ENCODE measurements around the gene DROSHA.

The DROSHA gene

GRCh38 chr5:31511305-31511704, 20.6 kb downstream of the DROSHA start:
- no peak for DNase-seq

- no peak for DNase-seq
Measured at GRCh38 chr5:31504529-31504928, 27.4 kb downstream of the DROSHA start.

GRCh38 chr5:31502506-31502905, 29.4 kb downstream of the DROSHA start:
- no peak for DNase-seq

GRCh38 chr5:31500256-31500655, 31.6 kb downstream of the DROSHA start:
- DNase-seq: no peak

GRCh38 chr5:31496891-31497290, 35.0 kb downstream of the DROSHA start:
- no peak for DNase-seq

DNA sequence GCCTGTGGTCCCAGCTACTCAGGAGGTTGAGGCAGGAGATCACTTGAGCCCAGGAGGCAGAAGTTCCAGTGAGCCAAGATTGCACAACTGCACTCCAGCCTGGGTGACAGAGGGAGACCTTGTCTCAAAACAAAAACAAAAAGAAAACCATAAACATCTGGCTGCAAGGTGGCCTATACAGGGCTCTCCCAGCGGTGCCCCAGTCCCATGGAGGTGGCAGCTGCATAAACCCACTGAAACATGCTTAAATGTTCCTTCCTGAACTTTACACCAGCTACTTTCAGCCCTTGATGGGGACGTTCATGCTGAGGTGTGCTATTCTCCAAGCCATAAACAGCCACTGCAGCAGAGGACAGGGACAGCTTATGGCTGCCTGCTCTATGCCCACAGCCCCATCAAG, 35.6 kb downstream of the DROSHA start:
- DNase-seq: no peak

- DNase-seq: no peak
Measured at GRCh38 chr5:31495336-31495735, 36.6 kb downstream of the DROSHA start.

- DNase-seq: no peak
Measured at GRCh38 chr5:31492869-31493268, 39.0 kb downstream of the DROSHA start.

DNA sequence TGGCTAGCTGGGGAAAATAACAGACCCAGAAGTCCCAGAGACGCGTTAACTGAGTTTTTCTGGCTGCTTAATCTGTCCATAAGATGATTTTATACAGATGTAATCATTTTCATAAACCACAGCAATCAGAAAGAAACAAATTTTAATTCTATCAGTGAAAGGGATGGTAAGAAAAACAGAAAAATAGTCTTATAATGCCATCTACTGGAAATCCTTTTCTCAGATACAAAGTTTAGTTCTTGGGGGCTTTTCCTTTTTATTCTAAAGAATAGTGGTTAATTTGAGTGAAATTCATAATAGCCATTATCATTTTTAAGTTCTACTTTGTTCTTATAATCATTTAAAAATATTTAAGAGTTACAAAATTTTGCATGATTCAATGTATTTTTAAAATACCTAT, 44.4 kb downstream of the DROSHA start:
- DNase-seq: no peak

DNA sequence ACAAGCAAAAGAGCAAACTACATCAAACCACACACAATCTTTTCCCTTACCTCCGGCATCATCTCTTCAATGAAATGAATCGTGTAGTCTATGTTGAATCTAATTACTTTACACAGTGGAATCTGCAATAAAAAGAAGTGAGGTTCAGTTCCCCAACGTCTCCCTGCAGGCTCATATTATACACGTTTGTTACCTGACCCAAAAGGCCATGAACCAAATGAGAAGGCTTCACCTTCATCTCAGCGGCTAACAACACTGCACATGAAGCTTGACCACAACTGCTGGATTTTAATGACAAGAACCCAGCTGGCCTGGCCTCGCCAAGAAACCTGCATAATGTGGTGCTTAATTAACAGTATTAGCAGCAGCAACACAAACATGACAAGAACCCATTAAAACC, 45.5 kb downstream of the DROSHA start:
- no peak for DNase-seq

GRCh38 chr5:31485376-31486207, 46.3 kb downstream of the DROSHA start:
- DNase-seq: no peak

DNA sequence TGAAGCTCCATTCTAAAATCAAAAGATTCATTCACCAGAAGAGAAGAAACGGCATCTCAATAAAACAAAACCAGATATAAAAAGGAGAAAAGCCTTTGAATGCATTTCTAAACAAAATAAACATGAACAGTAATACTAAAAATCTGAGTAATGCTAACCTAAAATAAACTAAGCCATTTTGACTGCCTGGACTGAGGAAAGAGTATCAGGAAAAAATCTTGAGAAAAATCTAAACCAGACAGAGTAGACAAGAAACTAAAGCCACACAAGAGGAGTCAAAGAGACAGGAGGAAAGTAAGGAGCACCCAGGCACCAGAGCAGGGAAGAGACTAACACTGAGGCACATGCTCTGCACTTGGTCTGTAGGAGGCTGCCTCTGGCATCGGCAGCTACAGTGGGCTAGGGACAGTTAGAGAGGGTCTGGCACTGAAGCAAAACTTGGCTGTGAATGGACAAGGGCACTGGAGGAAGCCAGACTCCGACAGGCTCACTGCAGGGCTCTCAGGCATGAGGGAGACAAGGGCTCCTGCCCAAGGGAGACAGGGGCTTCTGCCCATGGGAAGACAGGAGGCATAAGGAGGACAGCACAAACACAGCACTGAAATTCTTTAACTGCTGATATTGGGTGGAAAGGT, 50.2 kb downstream of the DROSHA start:
- DNase-seq: no peak

GRCh38 chr5:31479706-31480105, 52.2 kb downstream of the DROSHA start:
- DNase-seq: no peak

DNA sequence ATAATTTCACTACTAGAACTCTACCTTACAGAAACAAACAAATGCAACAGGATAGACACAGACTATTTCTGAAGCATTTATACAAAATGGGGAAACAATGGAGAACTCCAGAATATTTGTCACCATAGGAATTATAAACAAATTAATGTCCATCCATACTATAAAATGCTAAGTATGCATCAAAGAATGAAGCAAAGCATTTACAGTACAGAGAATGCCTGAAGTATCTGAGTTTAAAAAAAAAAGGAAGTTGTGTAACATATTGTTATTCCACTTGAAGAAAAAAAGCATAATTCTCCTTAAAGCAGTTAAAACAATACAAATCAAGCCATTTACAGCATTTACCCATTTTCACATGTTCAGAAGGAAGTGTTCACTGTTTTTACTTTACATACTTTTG, 53.0 kb downstream of the DROSHA start:
- no peak for DNase-seq

GRCh38 chr5:31477971-31478370, 53.9 kb downstream of the DROSHA start:
- no peak for DNase-seq

DNA sequence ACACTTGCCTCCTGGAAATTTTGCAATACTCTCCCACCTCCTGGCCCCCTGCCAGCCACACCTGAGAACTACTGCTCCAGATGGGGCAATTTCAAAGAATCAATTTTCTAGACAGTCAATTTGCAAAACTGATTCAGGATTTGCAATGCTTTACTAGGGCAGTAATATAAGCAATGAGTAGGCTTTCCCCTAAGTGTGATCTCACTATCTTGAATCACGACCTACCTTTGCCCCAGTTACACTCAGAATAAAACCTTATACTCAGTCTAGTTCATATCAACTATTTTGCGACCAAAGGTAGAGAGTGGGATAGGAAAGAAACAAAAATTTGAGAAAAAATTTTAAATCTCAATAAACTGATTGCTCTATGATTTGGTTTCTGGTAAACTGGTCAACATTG, 54.4 kb downstream of the DROSHA start:
- no peak for DNase-seq

DNA sequence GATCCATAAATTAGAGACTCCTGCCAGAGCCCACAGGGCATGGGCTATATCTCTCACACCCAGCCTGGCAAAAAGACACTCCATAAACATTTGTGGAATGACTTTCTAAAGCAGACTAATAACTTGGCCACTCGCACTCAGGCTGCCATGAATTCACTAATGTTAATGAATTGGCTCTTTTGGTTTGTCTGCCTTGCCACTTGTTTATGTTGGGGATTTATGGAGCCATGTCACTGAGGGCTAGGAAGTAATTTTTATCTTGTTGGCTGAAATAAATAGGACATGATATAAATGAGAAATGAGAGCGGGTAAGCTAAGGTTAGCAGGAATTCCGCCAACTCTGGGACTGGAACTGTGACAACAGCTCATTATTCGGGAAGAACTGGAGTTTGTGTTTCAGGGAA, 55.2 kb downstream of the DROSHA start:
- DNase-seq: no peak

DNA sequence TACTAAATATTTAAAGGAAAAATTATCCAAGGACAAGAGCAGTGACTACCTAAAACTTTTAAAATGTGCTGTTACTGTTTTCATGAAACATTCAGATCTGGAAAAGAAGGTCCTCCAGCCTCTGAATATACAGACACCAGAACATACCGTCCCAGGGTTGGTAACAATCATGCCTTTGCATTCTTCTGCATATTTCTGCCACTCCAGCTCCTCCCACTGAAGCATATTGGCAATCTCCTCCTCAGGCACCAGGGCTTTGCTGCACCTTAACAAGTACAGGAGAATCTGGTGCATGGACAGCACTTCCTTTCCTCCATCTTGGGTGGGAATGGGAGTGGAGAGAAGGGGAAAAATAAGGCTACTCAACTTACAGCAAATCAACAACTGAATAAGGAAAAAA, 60.0 kb downstream of the DROSHA start:
- DNase-seq: no peak

DNA sequence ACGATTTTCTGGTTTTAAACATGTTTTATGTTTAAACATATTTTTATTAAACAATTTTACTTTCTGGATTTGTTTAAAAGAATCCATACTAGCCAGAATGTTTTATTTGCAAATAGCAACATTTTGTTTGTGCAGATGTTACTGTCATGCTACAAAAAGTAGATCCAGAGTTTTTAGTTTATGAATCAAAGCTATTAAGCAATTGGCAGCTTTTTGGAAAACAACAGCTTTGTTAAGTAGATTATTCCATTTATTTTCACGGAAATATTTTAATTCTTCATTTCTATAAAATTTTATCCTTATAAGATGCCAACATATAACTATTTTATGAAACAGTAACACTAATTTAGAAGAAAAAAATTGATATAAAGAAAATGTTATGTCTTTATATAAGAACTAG, 60.9 kb downstream of the DROSHA start:
- no peak for DNase-seq

- no peak for DNase-seq
Measured at GRCh38 chr5:31470608-31471007, 61.3 kb downstream of the DROSHA start.

- no peak for DNase-seq
Measured at GRCh38 chr5:31469886-31470285, 62.0 kb downstream of the DROSHA start.

DNA sequence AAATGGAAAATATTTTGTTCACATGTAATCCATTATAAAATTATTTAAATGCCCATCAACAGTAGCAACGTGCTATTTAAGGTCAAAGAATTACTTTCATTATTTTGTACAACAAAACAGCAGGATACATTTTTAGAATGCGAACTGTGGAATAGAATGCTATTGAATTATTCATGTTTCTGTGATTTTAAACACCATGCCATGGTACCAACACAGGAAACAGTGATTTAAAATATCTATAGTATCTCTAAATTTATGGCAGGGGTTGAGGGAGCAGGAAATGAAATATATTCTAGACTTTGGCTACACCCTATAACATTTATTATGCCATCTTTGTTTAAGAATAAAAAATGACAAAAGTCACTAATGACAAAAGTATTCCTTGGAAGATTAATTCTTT, 62.4 kb downstream of the DROSHA start:
- no peak for DNase-seq

GRCh38 chr5:31465291-31465690, 66.6 kb downstream of the DROSHA start:
- DNase-seq: no peak

GRCh38 chr5:31464081-31464480, 67.8 kb downstream of the DROSHA start:
- DNase-seq: no peak

GRCh38 chr5:31463351-31463750, 68.5 kb downstream of the DROSHA start:
- DNase-seq: no peak

Measured in activated CD4-positive, alpha-beta T cell treated with anti-CD3 and anti-CD28 coated beads, Interleukin-2, amount 50 U/mL, for 16 hours (primary cell).